OCI-LY1 (cell line): ENCODE data around the gene PIGQ.

Source experiments
- CTCF ChIP-seq: fragments of 200-600 bp; sonication (generic), shearing (Covaris generic); IDR thresholded peaks from 2 replicates; pipeline ENCODE4 v1.5.1; 2017; ENCODE audit warnings: mild to moderate bottlenecking, antibody characterized with exemption, low read length, moderate library complexity, mixed read lengths
- EZH2 ChIP-seq: fragments of 200-600 bp; sonication (generic), shearing (Covaris generic); IDR thresholded peaks from 2 replicates; pipeline ENCODE4 v1.8.0; 2017; ENCODE audit warnings: borderline replicate concordance, mixed run types, mild to moderate bottlenecking, antibody characterized with exemption, low read length, moderate library complexity, mixed read lengths

DNA sequence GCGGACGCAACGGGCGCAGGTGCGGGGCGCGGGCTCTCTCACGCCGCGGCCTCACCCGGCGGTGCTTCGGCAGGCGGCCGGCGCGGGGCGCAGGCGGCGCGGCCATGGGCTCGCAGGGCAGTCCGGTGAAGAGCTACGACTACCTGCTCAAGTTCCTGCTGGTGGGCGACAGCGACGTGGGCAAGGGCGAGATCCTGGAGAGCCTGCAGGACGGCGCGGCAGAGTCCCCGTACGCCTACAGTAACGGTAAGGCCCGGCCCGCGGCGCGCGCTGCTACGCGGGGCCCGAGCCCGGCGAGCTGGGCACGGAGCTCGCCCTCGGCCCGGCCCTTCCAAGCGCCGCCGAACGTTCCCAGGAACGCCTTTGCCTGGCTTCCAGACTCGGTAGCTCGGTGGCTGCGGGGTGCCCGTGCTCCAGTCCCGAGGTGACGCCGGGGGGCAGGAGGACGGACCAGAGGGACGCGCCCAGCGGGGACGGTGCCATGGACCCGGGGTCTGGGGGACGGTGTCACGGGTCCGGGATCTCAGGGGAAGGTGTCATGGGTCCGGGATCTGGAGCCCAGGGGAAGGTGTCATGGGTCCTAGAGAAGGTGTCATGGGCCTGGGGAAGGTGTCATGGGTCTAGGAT lies 20.5 kb downstream of the PIGQ start:
- no peak for TF ChIP-seq CTCF
- TF ChIP-seq EZH2, result no peak
